ENCODE results near the gene PHETA1.

GRCh38 chr12:111418594-111418880, 49.6 kb upstream of the PHETA1 start:
- TF ChIP-seq CTCF (IDR thresholded peaks at IDR 0.05 in 2 of 3, conservative IDR thresholded peaks at IDR 0.05 in 1 of 3; ENCODE audit: control insufficient read depth in 2 of 3, extremely low read depth in 1 of 3, insufficient read depth in 1 of 3, low read depth in 3 of 3, low read length in 3 of 3) (no peak), POU2F2 (IDR thresholded peaks at IDR 0.05; ENCODE audit: borderline replicate concordance, low read depth, low read length) (no peak), KAT2A (conservative IDR thresholded peaks at IDR 0.05; ENCODE audit: control insufficient read depth, low read depth, low read length) (no peak), USF1 (IDR thresholded peaks at IDR 0.05; ENCODE audit: borderline replicate concordance, extremely low read length, insufficient read depth, low read depth, low read length) (no peak), ZZZ3 (IDR thresholded peaks at IDR 0.05; ENCODE audit: control insufficient read depth, insufficient read length, low read depth) (no peak), CHD2 (IDR thresholded peaks at IDR 0.05; ENCODE audit: borderline replicate concordance, low read depth, low read length) (no peak), POLR2AphosphoS5 (IDR thresholded peaks at IDR 0.05; ENCODE audit: low read length) (no peak), SRF (IDR thresholded peaks at IDR 0.05; ENCODE audit: low read depth in 2 of 2, low read length in 2 of 2) (no peak), SMC3 (IDR thresholded peaks at IDR 0.05; ENCODE audit: borderline replicate concordance, low read length) (no peak), NFYB (IDR thresholded peaks at IDR 0.05; ENCODE audit: insufficient read depth, low read depth, low read length) (no peak), EZH2 (IDR thresholded peaks at IDR 0.05; ENCODE audit: borderline replicate concordance, control insufficient read depth, low read depth, low read length) (no peak), YY1 (IDR thresholded peaks at IDR 0.05; ENCODE audit: low read depth, low read length) (no peak), IKZF2 (IDR thresholded peaks at IDR 0.05) (no peak)

Measured in GM12878 (cell line).